KMS-11 (cell line): ENCODE results near the gene MAP3K7.

Experiments
- H2AFZ ChIP-seq: fragments of 200-600 bp; sonication (generic); 2 replicates; pipeline ENCODE4 v1.6.1; 2016; ENCODE audit warnings: antibody characterized with exemption, mixed run types, low read depth
- H3K27ac ChIP-seq: fragments of 200-600 bp; sonication (generic); 2 replicates; pipeline ENCODE4 v1.6.1; 2016; ENCODE audit warnings: mild to moderate bottlenecking, mixed run types
- H3K27me3 ChIP-seq: fragments of 200-600 bp; sonication (generic); 2 replicates; pipeline ENCODE4 v1.6.1; 2017; ENCODE audit warnings: mild to moderate bottlenecking, low read depth, mixed run types, moderate library complexity; ENCODE audit not compliant: insufficient read depth
- H3K36me3 ChIP-seq: fragments of 200-600 bp; sonication (generic); 2 replicates; pipeline ENCODE4 v1.6.1; 2017; ENCODE audit warnings: mild to moderate bottlenecking, mixed run types; ENCODE audit not compliant: insufficient read depth
- H3K4me1 ChIP-seq: fragments of 200-600 bp; sonication (generic); 2 replicates; pipeline ENCODE4 v1.6.1; 2016; ENCODE audit warnings: mild to moderate bottlenecking, low read depth, mixed run types; ENCODE audit not compliant: poor library complexity, severe bottlenecking
- H3K4me2 ChIP-seq: fragments of 200-600 bp; sonication (generic); 2 replicates; pipeline ENCODE4 v1.7.0; 2016; ENCODE audit warnings: mild to moderate bottlenecking, mixed run types
- H3K4me3 ChIP-seq: fragments of 200-600 bp; sonication (generic); IDR thresholded peaks from 2 replicates; pipeline ENCODE4 v1.6.1; 2017; ENCODE audit warnings: low read depth, low read length, mixed read lengths; ENCODE audit not compliant: insufficient read depth
- H3K79me2 ChIP-seq: fragments of 200-600 bp; sonication (generic); 2 replicates; pipeline ENCODE4 v1.6.1; 2016; ENCODE audit warnings: low read depth, mixed run types; ENCODE audit not compliant: insufficient read depth
- H3K9ac ChIP-seq: fragments of 200-600 bp; sonication (generic); 2 replicates; pipeline ENCODE4 v1.6.1; 2016; ENCODE audit warnings: mild to moderate bottlenecking, mixed run types
- H4K20me1 ChIP-seq: fragments of 200-600 bp; sonication (generic); 2 replicates; pipeline ENCODE4 v1.6.1; 2016; ENCODE audit warnings: mild to moderate bottlenecking, mixed run types; ENCODE audit not compliant: insufficient read depth
- CTCF ChIP-seq: fragments of 200-600 bp; sonication (generic); conservative IDR thresholded peaks from 2 replicates; pipeline ENCODE4 v1.6.1; 2017; ENCODE audit warnings: low read depth, mild to moderate bottlenecking, antibody characterized with exemption, low read length, moderate library complexity, mixed read lengths

MAP3K7 gene

GRCh38 chr6:90605749-90606340 is 19.0 kb upstream of the MAP3K7 start:
- Histone ChIP-seq H3K4me2 (no peak overlapping the region), H3K79me2 (no peaks in the 10 kb centered on the region)
- TF ChIP-seq CTCF, result no peak

GRCh38 chr6:90604546-90604945 is 17.7 kb upstream of the MAP3K7 start:
- Histone ChIP-seq H3K4me3 (no peak overlapping the region), H3K4me2 (no peak overlapping the region), H2AFZ (no peak overlapping the region), H3K9ac (no peak overlapping the region), H3K79me2 (no peaks in the 10 kb centered on the region), H3K36me3 (no peaks in the 10 kb centered on the region), H3K4me1 (no peaks in the 10 kb centered on the region), H3K27ac (no peak overlapping the region), H4K20me1 (no peaks in the 10 kb centered on the region), H3K27me3 (no peaks in the 10 kb centered on the region)
- TF ChIP-seq CTCF, result no peak

More at GRCh38 chr6:90605749-90606340, 19.0 kb upstream of the MAP3K7 start:
- H4K20me1 ChIP-seq, result no peaks in the 10 kb centered on the region
- H3K4me1 ChIP-seq, result no peaks in the 10 kb centered on the region
- H3K9ac ChIP-seq, result no peak overlapping the region
- no peak overlapping the region for H2AFZ ChIP-seq
- no peak overlapping the region for H3K4me3 ChIP-seq
- H3K27ac ChIP-seq, result no peak overlapping the region
- no peaks in the 10 kb centered on the region for H3K36me3 ChIP-seq
- no peaks in the 10 kb centered on the region for H3K27me3 ChIP-seq

GRCh38 chr6:90599151-90599550 is 12.3 kb upstream of the MAP3K7 start:
- Histone ChIP-seq H3K27ac (no peak overlapping the region), H3K4me2 (no peak overlapping the region), H2AFZ (no peak overlapping the region), H3K27me3 (no peaks in the 10 kb centered on the region), H3K4me1 (no peaks in the 10 kb centered on the region), H3K4me3 (no peak overlapping the region), H4K20me1 (no peaks in the 10 kb centered on the region), H3K36me3 (no peaks in the 10 kb centered on the region), H3K79me2 (no peaks in the 10 kb centered on the region), H3K9ac (no peak overlapping the region)
- no peak for TF ChIP-seq CTCF

GRCh38 chr6:90598192-90598951 is 11.5 kb upstream of the MAP3K7 start:
- Histone ChIP-seq H3K4me2 (no peak overlapping the region), H2AFZ (no peak overlapping the region), H3K4me1 (no peaks in the 10 kb centered on the region), H3K4me3 (no peak overlapping the region), H3K27ac (no peak overlapping the region), H3K27me3 (no peaks in the 10 kb centered on the region), H3K9ac (no peak overlapping the region), H4K20me1 (no peaks in the 10 kb centered on the region), H3K79me2 (no peaks in the 10 kb centered on the region), H3K36me3 (no peaks in the 10 kb centered on the region)
- TF ChIP-seq CTCF, result no peak
